ENCODE measurements around the gene MPIG6B.
A peak's percentile ranks its signal among the peaks of the same experiment; 100 is the strongest.

The MPIG6B gene

GRCh38 chr6:31729515-31729978 is 6.4 kb downstream of the MPIG6B start:
- H3K27ac ChIP-seq: peak overlapping the region; percentile 99
- TF ChIP-seq ZFX (IDR thresholded peaks at IDR 0.05; ENCODE audit: borderline replicate concordance) (no peak), CTCF (IDR thresholded peaks at IDR 0.05) (peak; percentile 44)

GRCh38 chr6:31729979-31730630 is 6.9 kb downstream of the MPIG6B start:
- TF ChIP-seq CTCF (IDR thresholded peaks at IDR 0.05) (no peak; the same call in 1 of the 2 replicates), ZFX (IDR thresholded peaks at IDR 0.05; ENCODE audit: borderline replicate concordance) (no peak)
- H3K27ac ChIP-seq: peak overlapping the region; percentile 99

GRCh38 chr6:31730631-31731086 is 7.5 kb downstream of the MPIG6B start:
- no peak for TF ChIP-seq ZFX (IDR thresholded peaks at IDR 0.05; ENCODE audit: borderline replicate concordance)
- TF ChIP-seq CTCF (IDR thresholded peaks at IDR 0.05): no peak
- peak overlapping the region; percentile 99 for H3K27ac ChIP-seq

GRCh38 chr6:31732029-31732428 is 8.9 kb downstream of the MPIG6B start:
- TF ChIP-seq ZFX (IDR thresholded peaks at IDR 0.05; ENCODE audit: borderline replicate concordance) (no peak), CTCF (IDR thresholded peaks at IDR 0.05) (no peak)
- H3K27ac ChIP-seq: peak overlapping the region; percentile 99

- no peak for TF ChIP-seq CTCF (IDR thresholded peaks at IDR 0.05)
- no peak for TF ChIP-seq ZFX (IDR thresholded peaks at IDR 0.05; ENCODE audit: borderline replicate concordance)
- H3K27ac ChIP-seq: peak overlapping the region; percentile 99
These were observed 10.6 kb downstream of the MPIG6B start for GRCh38 chr6:31733734-31734133.

GRCh38 chr6:31734247-31734820 is 11.2 kb downstream of the MPIG6B start:
- TF ChIP-seq CTCF (IDR thresholded peaks at IDR 0.05): no peak
- no peak for TF ChIP-seq ZFX (IDR thresholded peaks at IDR 0.05; ENCODE audit: borderline replicate concordance)

GRCh38 chr6:31734821-31735406 is 11.7 kb downstream of the MPIG6B start:
- no peak for TF ChIP-seq ZFX (IDR thresholded peaks at IDR 0.05; ENCODE audit: borderline replicate concordance)
- no peak for TF ChIP-seq CTCF (IDR thresholded peaks at IDR 0.05)
- peak overlapping the region; percentile 99 for H3K27ac ChIP-seq

More at GRCh38 chr6:31734247-31734820, 11.2 kb downstream of the MPIG6B start:
- H3K27ac ChIP-seq: peak overlapping the region; percentile 99

Measured in 22Rv1 (cell line).